ENCODE data around the gene BCL2L2.

- TF ChIP-seq EP300 (IDR thresholded peaks at IDR 0.05): no peak
- TF ChIP-seq POLR2A (IDR thresholded peaks at IDR 0.05; ENCODE audit: low read depth): no peak
- no peak for TF ChIP-seq CTCF (IDR thresholded peaks at IDR 0.05)
- no peak for TF ChIP-seq POLR2AphosphoS5 (IDR thresholded peaks at IDR 0.05)
Observed at GRCh38 chr14:23335623-23336022, 29.0 kb downstream of the BCL2L2 start.
